Thyroid gland (tissue), 4 donors: Measurements from ENCODE around the gene CELF5. TPM values are rescaled to one million over a fixed set of nuclear protein-coding genes. Genes with fewer than 3 reads are reported as not detected.

Source experiments
- DNase-seq, 2 donors: peaks; one replicate each; pipeline ENCODE4 v3.0.0-alpha.2; 2019
- H3K27ac ChIP-seq, 3 donors: fragments of 200-600 bp; sonication (generic); 1 replicate in 2 of 3; 2 replicates in 1 of 3; pipeline ENCODE4 v1.5.1; 2016 to 2019; ENCODE audit warnings: mild to moderate bottlenecking in 1 of 3, moderate library complexity in 1 of 3
- H3K27me3 ChIP-seq: fragments of 200-600 bp; sonication (generic); one replicate; pipeline ENCODE4 v1.5.1; 2019
- H3K36me3 ChIP-seq, 2 donors: fragments of 200-600 bp; sonication (generic); one replicate each; pipeline ENCODE4 v1.5.1; 2016 to 2019
- H3K4me1 ChIP-seq, 2 donors: fragments of 200-600 bp; sonication (generic); one replicate each; pipeline ENCODE4 v1.5.1; 2017 to 2019
- H3K4me3 ChIP-seq, 3 donors: fragments of 200-600 bp; sonication (generic); replicated peaks in 1 of 3; 1 replicate in 2 of 3; 2 replicates in 1 of 3; pipeline ENCODE4 v1.5.1; 2016; ENCODE audit warnings: mild to moderate bottlenecking in 1 of 3
- H3K9me3 ChIP-seq: fragments of 200-600 bp; sonication (generic); one replicate; pipeline ENCODE4 v1.5.1; 2017
- POLR2A ChIP-seq, 2 donors: fragments of 450-650 bp; IDR thresholded peaks; one replicate each; pipeline ENCODE4 v1.6.1; 2017; ENCODE audit warnings: antibody characterized with exemption in 2 of 2, mild to moderate bottlenecking in 2 of 2, moderate library complexity in 1 of 2
- WGBS, 2 donors: methylation state at CpG; one replicate each; pipeline ENCODE4 v1.1.5; 2017; 5-methylcytosine and 5-hydroxymethylcytosine counted together
- intact Hi-C: fragments of 100-400 bp; cut with DNase I; formaldehyde crosslinking; loops from one replicate; pipeline ENCODE4 v1.15.1; 2023
- total RNA-seq, 4 donors: library from RNA; depleted of rRNA; stranded (reverse); fragments of >200 nt; gene quantifications; one replicate each; pipeline ENCODE4 v1.2.3, GENCODE V29; 2016
- TF ChIP-seq, protein P1 (sequence below), 6 experiments: fragments of 200-600 bp in 3 of 6; fragments of 450-650 bp in 3 of 6; sonication (generic) in 3 of 6; IDR thresholded peaks; one replicate each; pipeline ENCODE4 v1.5.1; 2016 to 2019; ENCODE audit warnings: antibody characterized with exemption in 6 of 6, mild to moderate bottlenecking in 2 of 6, inconsistent platforms in 1 of 6, moderate library complexity in 1 of 6

CELF5 gene
- total RNA-seq, 4 donors from 2014 or later: not detected

DNA sequence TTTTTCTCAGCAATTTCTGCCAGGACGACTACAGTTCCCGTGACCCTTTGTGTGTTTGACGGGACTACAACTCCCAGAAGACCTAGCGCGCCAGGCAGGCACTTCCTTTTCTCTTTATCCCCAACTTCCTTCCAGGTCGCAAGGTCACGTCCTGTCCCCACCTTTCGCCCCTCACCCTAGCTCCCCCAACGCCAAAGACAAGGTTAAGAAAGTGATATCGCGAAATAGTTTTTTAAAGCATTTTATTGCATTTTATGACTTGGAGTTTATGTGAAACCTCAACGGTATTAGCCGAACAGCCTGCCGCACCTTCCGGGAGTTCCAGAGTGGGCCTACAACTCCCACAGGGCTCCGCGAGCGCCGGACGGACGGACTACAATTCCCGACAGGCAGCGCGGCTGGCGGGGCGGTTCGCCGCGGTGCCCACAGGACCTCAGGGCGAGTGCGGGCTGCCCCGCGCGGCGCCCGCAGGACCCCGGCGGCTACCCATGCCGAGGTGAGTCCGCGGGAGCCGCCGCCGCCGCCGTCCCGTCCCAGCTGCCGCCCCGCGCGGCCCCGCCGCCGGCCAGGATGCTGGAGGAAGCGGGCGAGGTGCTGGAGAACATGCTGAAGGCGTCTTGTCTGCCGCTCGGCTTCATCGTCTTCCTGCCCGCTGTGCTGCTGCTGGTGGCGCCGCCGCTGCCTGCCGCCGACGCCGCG lies 38.9 kb upstream of the CELF5 start, which contains the start of gene NCLN:
TSS of gene NCLN (plus strand) at position 470 of the 699 bp plus-strand sequence. CDS start at position 571, 101 bp downstream.
- Histone ChIP-seq H3K36me3 (no peaks in the 10 kb centered on the region), H3K4me1 (peaks cover 17 to 18% of the 10 kb centered on the region in 2 donors), H3K4me3 (peak within 1 kb of the TSS; percentile 40 to 83 (median 67)), H3K27ac (peak within 1 kb of the TSS; percentile 71 to 82 (median 79)), H3K9me3 (no peaks in the 10 kb centered on the region), H3K27me3 (no peaks in the 10 kb centered on the region)
- DNase-seq: peak; percentile 95 to 96
- WGBS, 2 donors: 0% methylated on average over 13 to 21 of the region's 69 CpGs
- intact Hi-C loops: no loop called here
- TF ChIP-seq, protein P1, sequence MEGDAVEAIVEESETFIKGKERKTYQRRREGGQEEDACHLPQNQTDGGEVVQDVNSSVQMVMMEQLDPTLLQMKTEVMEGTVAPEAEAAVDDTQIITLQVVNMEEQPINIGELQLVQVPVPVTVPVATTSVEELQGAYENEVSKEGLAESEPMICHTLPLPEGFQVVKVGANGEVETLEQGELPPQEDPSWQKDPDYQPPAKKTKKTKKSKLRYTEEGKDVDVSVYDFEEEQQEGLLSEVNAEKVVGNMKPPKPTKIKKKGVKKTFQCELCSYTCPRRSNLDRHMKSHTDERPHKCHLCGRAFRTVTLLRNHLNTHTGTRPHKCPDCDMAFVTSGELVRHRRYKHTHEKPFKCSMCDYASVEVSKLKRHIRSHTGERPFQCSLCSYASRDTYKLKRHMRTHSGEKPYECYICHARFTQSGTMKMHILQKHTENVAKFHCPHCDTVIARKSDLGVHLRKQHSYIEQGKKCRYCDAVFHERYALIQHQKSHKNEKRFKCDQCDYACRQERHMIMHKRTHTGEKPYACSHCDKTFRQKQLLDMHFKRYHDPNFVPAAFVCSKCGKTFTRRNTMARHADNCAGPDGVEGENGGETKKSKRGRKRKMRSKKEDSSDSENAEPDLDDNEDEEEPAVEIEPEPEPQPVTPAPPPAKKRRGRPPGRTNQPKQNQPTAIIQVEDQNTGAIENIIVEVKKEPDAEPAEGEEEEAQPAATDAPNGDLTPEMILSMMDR (IDR thresholded peaks at IDR 0.05): no peak
- TF ChIP-seq POLR2A (IDR thresholded peaks at IDR 0.05): peak in 1 of 2 donors; percentile 51

DNA sequence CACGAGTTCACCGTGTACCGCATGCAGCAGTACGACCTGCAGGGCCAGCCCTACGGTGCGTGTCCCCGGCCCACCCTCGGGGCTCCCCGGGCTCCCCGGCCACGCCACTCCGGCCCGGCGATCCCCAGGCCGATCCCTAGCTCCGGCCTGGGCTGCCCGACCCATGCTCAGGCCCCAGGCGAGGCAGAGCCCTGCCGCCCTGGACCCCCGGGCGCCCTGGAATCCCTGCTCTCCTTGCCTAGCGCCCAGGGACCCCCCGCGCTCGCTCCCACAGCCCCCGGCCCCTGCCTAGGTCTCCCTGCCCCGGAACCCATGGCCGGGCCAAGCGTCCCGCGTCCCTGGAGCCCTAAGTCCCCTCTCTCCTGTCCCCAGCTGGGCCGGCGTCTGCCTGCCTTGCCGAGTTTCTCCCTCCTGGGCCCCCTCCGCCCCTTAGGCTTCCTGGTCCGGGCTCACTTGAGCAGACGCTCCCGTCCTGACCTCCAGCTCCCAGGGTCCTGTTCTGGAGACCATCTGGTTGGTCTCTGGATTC lies 38.2 kb upstream of the CELF5 start:
- TF ChIP-seq POLR2A (IDR thresholded peaks at IDR 0.05): no peak
- TF ChIP-seq, protein P1 (IDR thresholded peaks at IDR 0.05): no peak
- WGBS, 2 donors: 0 to 2% methylated on average over 7 to 12 of the region's 38 CpGs

DNA sequence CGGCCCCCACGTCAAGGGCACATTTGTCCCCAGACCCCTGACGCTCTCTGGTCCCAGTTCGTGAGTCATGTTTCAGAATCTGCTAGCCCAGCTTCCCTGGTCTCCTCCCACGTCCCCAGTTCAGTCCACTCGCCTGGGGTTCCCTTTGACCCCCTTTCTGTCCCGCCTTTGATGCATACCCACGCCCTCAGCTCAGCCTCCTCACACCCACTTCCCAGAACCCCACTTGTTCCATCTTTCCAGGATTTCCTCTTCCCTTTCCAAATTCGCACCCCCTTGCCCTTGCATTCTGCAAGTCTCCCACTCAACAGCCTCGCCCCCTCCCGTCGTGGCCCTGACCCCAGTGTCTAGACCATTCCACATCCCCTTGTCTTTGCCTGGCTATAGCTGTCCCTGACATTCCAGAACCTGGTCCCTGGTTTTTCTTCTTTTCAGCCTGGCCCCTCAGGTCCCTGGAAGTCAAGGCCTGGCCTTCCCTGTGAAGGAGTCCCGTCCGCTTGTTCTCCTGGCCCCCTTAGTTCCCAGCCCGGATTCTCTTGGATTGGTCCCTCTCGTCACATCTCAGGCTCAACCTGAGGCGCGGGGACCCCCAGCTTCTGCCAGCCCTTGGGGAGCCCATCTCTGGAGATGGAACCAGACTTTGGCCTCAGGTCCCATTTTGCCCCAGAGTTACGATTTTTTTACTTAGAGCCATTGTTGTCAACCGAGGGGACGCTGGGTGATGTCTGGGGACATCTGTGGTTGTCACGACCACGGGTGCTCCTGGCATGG lies 37.4 kb upstream of the CELF5 start:
- no peak for DNase-seq
- 68 to 73% methylated on average over 23 of the region's 23 CpGs for WGBS, 2 donors

More for the DNA sequence above, 38.2 kb upstream of the CELF5 start:
- Histone ChIP-seq H3K4me3 (peak overlapping the region; percentile 40 to 83 (median 67)), H3K27me3 (no peaks in the 10 kb centered on the region), H3K9me3 (no peaks in the 10 kb centered on the region), H3K27ac (peak overlapping the region in 1 of 3 donors; percentile 71), H3K4me1 (peaks cover 17 to 18% of the 10 kb centered on the region in 2 donors), H3K36me3 (no peaks in the 10 kb centered on the region)
- intact Hi-C loops: no loop called here
- DNase-seq: no peak

DNA sequence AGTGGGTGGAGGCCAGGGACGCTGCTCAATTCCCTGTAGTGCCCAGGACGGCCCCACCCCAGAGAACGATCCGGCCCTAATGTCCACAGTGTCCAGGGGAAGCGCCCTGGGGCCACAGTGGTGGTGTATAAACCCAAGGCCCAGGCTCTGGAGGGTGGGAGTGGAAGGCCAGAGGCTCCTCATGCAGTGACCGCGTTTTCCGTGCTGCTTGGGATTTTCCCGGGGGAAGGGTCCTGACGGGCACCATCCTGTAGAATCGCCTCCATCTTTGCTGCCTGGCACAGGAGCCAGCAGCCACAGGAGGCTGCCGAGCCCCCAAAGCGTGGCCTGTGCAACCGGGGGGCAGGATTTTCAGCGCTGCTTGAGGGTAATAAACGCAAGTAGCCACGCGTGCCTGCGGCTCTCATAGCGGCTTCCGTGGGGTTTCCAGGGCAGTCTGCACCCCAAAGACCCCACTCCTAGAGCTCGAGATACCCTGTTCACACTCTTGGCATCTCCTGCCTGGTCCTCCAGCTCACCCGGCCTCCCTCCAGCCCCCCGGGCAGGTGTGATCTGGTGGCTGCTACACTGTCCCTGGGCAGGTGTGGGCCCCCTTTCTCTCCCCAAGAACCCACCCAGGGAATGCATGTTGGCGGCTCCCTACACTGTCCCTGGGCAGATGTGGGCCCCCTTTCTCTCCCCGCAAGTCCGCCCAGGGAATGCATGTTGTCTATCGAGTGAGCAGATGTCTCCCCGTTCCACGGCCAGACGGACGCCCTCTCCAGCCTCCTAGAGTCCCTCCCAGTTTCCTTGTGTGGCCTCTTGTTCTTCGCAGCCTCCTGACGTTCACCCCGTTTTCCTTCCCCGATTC lies 36.6 kb upstream of the CELF5 start:
- no peaks in the 10 kb centered on the region for H3K36me3 ChIP-seq
- H3K4me1 ChIP-seq: peaks cover 17 to 18% of the 10 kb centered on the region in 2 donors
- H3K27me3 ChIP-seq: no peaks in the 10 kb centered on the region
- DNase-seq: no peak
- H3K27ac ChIP-seq: no peak overlapping the region
- intact Hi-C loops: no loop called here
- no peak for TF ChIP-seq POLR2A (IDR thresholded peaks at IDR 0.05)
- TF ChIP-seq, protein P1 (IDR thresholded peaks at IDR 0.05): no peak
- no peaks in the 10 kb centered on the region for H3K9me3 ChIP-seq
- H3K4me3 ChIP-seq: no peak overlapping the region
- 91% methylated on average over 32 to 33 of the region's 36 CpGs for WGBS, 2 donors

More for the DNA sequence above, 37.4 kb upstream of the CELF5 start:
- Histone ChIP-seq H3K4me1 (peaks cover 17 to 18% of the 10 kb centered on the region in 2 donors), H3K27ac (no peak overlapping the region), H3K36me3 (no peaks in the 10 kb centered on the region), H3K9me3 (no peaks in the 10 kb centered on the region), H3K4me3 (peak overlapping the region in 2 of 3 donors; percentile 67 to 83), H3K27me3 (no peaks in the 10 kb centered on the region)
- no peak for TF ChIP-seq POLR2A (IDR thresholded peaks at IDR 0.05)
- TF ChIP-seq, protein P1 (IDR thresholded peaks at IDR 0.05): no peak
- intact Hi-C loops: no loop called here
